OCI-LY7 (cell line): ENCODE results near the gene KDM2A. TPM values are rescaled to one million over a fixed set of nuclear protein-coding genes. Genes with fewer than 3 reads are reported as not detected.
A peak's percentile ranks its signal among the peaks of the same experiment; 100 is the strongest.

ENCODE experiments used
- BruUV-seq: library from RNA; stranded (reverse); fragments of 400-500 nt; replicated peaks from 2 replicates; lab custom pipeline; 2021; lab: Mats Ljungman, UMichigan
- CTCF ChIA-PET: fragments of 300-600 bp; sonication (Branson Sonifier 250); formaldehyde crosslinking; loops from one replicate; lab custom pipeline; 2022; ENCODE audit warnings: antibody characterized with exemption; ENCODE audit not compliant: unreplicated experiment; lab: Charles Lee
- POLR2A ChIA-PET: fragments of 300-600 bp; sonication (Branson Sonifier 250); formaldehyde crosslinking; loops from one replicate; lab custom pipeline; 2022; ENCODE audit warnings: antibody characterized with exemption; lab: Charles Lee
- DNase-seq: peaks from one replicate; pipeline ENCODE4 v3.0.0-alpha.2; 2015; ENCODE audit warnings: low spot score
- H2AFZ ChIP-seq: fragments of 200-600 bp; sonication (generic), shearing (Covaris generic); 2 replicates; pipeline ENCODE4 v1.6.1; 2014; ENCODE audit warnings: mild to moderate bottlenecking, antibody characterized with exemption, low read length, moderate library complexity
- H3K27ac ChIP-seq: fragments of 200-600 bp; sonication (generic); 2 replicates; pipeline ENCODE4 v1.5.1; 2014; ENCODE audit warnings: mixed run types, low read depth, mild to moderate bottlenecking, moderate library complexity, low read length, inconsistent platforms; ENCODE audit not compliant: poor library complexity, severe bottlenecking
- H3K36me3 ChIP-seq: fragments of 200-600 bp; sonication (generic); 2 replicates; pipeline ENCODE4 v1.6.1; 2014; ENCODE audit warnings: mild to moderate bottlenecking, antibody characterized with exemption, low read length, moderate library complexity, mixed read lengths; ENCODE audit not compliant: insufficient read depth
- H3K4me1 ChIP-seq: fragments of 200-600 bp; sonication (generic); 2 replicates; pipeline ENCODE4 v1.5.1; 2014; ENCODE audit warnings: mild to moderate bottlenecking, low read length; ENCODE audit not compliant: insufficient read depth, poor library complexity, severe bottlenecking
- H3K4me2 ChIP-seq: fragments of 200-600 bp; sonication (generic); 2 replicates; pipeline ENCODE4 v1.6.1; 2014; ENCODE audit warnings: mild to moderate bottlenecking, low read length
- H3K4me3 ChIP-seq: fragments of 200-600 bp; sonication (generic); 2 replicates; pipeline ENCODE4 v1.5.1; 2014; ENCODE audit warnings: mild to moderate bottlenecking, low read depth, low read length; ENCODE audit not compliant: poor library complexity, severe bottlenecking
- H3K79me2 ChIP-seq: fragments of 200-600 bp; sonication (generic); 2 replicates; pipeline ENCODE4 v1.6.1; 2016; ENCODE audit warnings: low read depth, mild to moderate bottlenecking, low read length, moderate library complexity, mixed read lengths; ENCODE audit not compliant: insufficient read depth
- H3K9me2 ChIP-seq: fragments of 200-600 bp; sonication (generic); 2 replicates; pipeline ENCODE4 v1.6.1; 2016; ENCODE audit warnings: mild to moderate bottlenecking, low read length, mixed read lengths; ENCODE audit not compliant: insufficient read depth
- H3K9me3 ChIP-seq: fragments of 200-600 bp; sonication (generic); 2 replicates; pipeline ENCODE4 v1.6.1; 2014; ENCODE audit warnings: mild to moderate bottlenecking, mixed run types, low read length, mixed read lengths
- H4K20me1 ChIP-seq: fragments of 200-600 bp; sonication (generic); 2 replicates; pipeline ENCODE4 v1.6.1; 2014; ENCODE audit warnings: mild to moderate bottlenecking, antibody characterized with exemption, low read length, moderate library complexity, mixed read lengths; ENCODE audit not compliant: insufficient read depth
- CTCF ChIP-seq: fragments of 200-600 bp; sonication (generic); conservative IDR thresholded peaks from 2 replicates; pipeline ENCODE4 v1.5.1; 2014; ENCODE audit warnings: mild to moderate bottlenecking, antibody characterized with exemption, low read length, moderate library complexity, mixed read lengths
- EZH2phosphoT487 ChIP-seq: fragments of 200-600 bp; sonication (generic); IDR thresholded peaks from 2 replicates; pipeline ENCODE4 v1.6.1; 2018; ENCODE audit warnings: low read depth, borderline replicate concordance, mild to moderate bottlenecking, mixed run types, antibody characterized with exemption, low read length, moderate library complexity, mixed read lengths
- intact Hi-C: fragments of 100-400 bp; cut with micrococcal nuclease; formaldehyde crosslinking; loops from one replicate; pipeline ENCODE4 v1.10.0; 2022; ENCODE audit not compliant: unreplicated experiment
- total RNA-seq, 2 experiments: library from RNA; depleted of rRNA in 1 of 2; stranded (reverse); fragments of >200 nt in 1 of 2; shearing (Covaris generic) in 1 of 2; gene quantifications; 2 replicates each; pipeline ENCODE4 v1.2.3, GENCODE V29; 2014 to 2022

The KDM2A gene
- total RNA-seq, 2 experiments from 2014 or later, result 31.7 to 66.2 TPM

- peak; percentile 87 for DNase-seq
- Histone ChIP-seq H3K27ac (peak overlapping the region; percentile 32), H3K4me2 (peak overlapping the region; percentile 68), H3K4me1 (peaks cover 46% of the 10 kb centered on the region), H2AFZ (peak overlapping the region; percentile 75; the same call in 1 of the 2 replicates), H3K36me3 (peaks cover 14% of the 10 kb centered on the region), H3K4me3 (peak overlapping the region; percentile 37), H3K9me2 (no peaks in the 10 kb centered on the region), H3K79me2 (peaks cover 13% of the 10 kb centered on the region; the same call in 1 of the 2 replicates), H4K20me1 (no peaks in the 10 kb centered on the region), H3K9me3 (no peaks in the 10 kb centered on the region)
- no TSS peak for BruUV-seq
- ChIA-PET POLR2A (interaction anchor here (0.7 to 1.5 kb wide), 4 partner anchors 10 to 57 kb away, joined by 3 to 4 read pairs (median 4); no protein-coding TSS in a partner anchor), CTCF (interaction anchor here (0.6 to 1.5 kb wide), 4 partner anchors 23 to 58 kb away, joined by 3 to 10 read pairs (median 6); no protein-coding TSS in a partner anchor)
- intact Hi-C loops, result loop anchor here (1.0 kb wide), 2 partner anchors 54 to 119 kb away; no protein-coding TSS in a partner anchor
- TF ChIP-seq EZH2phosphoT487 (no peak), CTCF (peak; percentile 96)
These were observed 143.9 kb downstream of the KDM2A start for GRCh38 chr11:67262731-67263675.

DNA sequence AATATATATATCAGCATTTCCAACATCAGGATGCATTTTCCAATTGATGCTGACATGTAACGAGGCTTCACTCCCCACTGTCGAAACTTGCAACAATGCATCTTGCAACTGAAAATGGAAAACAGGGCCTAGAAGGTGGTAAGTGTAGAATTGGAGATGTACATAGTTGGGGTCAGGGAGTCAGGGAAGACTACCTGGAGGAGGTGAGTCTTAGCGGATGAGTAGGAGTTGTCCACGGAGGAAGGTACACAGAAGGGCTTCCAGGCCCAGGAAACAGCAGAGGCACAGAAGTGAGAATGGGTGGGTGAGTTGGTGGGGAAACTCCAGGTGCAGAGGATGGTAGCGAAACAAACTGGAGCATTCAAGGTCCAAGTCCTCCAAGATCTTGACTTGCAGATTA, 145.2 kb downstream of the KDM2A start:
- intact Hi-C loops, result no loop called here
- H3K4me1 ChIP-seq, result peaks cover 58% of the 10 kb centered on the region
- CTCF ChIA-PET, result no interaction called here

More for the DNA sequence above, 145.2 kb downstream of the KDM2A start:
- H3K79me2 ChIP-seq, result peaks cover 26% of the 10 kb centered on the region
- no peak overlapping the region for H3K27ac ChIP-seq
- no peak for DNase-seq
- H3K36me3 ChIP-seq, result peaks cover 26% of the 10 kb centered on the region
- no peak overlapping the region for H3K4me2 ChIP-seq
- H4K20me1 ChIP-seq, result no peaks in the 10 kb centered on the region
- no peaks in the 10 kb centered on the region for H3K9me3 ChIP-seq
- no peak overlapping the region for H3K4me3 ChIP-seq
- TF ChIP-seq EZH2phosphoT487 (no peak), CTCF (no peak)
- H2AFZ ChIP-seq, result no peak overlapping the region
- BruUV-seq, result no TSS peak
- POLR2A ChIA-PET, result interaction anchor here (1.0 kb wide), 1 partner anchor 62 kb away, joined by 3 read pairs; no protein-coding TSS in a partner anchor
- no peaks in the 10 kb centered on the region for H3K9me2 ChIP-seq
